Right lobe of liver (tissue), 6 donors: ENCODE measurements around the gene GOPC. TPM values are rescaled to one million over a fixed set of nuclear protein-coding genes. Genes with fewer than 3 reads are reported as not detected.

Experiments used
- ATAC-seq, 4 donors: fragments of 200-7000 bp; cut with Tn5 transposase; one replicate each; pipeline ENCODE4 v1.9.1; 2020; ENCODE audit warnings: mild to moderate bottlenecking in 4 of 4, moderate library complexity in 4 of 4
- DNase-seq, 3 donors: peaks; one replicate each; pipeline ENCODE4 v3.0.0-alpha.2; 2020
- H3K27ac ChIP-seq, 3 donors: fragments of 200-600 bp; one replicate each; pipeline ENCODE4 v1.8.0; 2022
- H3K27me3 ChIP-seq, 2 donors: fragments of 200-600 bp; one replicate each; pipeline ENCODE4 v1.8.0; 2022
- H3K36me3 ChIP-seq, 4 donors: fragments of 200-600 bp; sonication (generic) in 1 of 4; one replicate each; pipeline versions ENCODE4 v1.5.1 to v1.8.0; 2017 to 2022; ENCODE audit warnings: control low read depth in 1 of 4
- H3K4me1 ChIP-seq, 4 donors: fragments of 200-600 bp; sonication (generic) in 1 of 4; one replicate each; pipeline versions ENCODE4 v1.5.1 to v1.8.0; 2017 to 2022; ENCODE audit warnings: control low read depth in 1 of 4
- H3K4me3 ChIP-seq, 3 donors: fragments of 200-600 bp; one replicate each; pipeline ENCODE4 v1.8.0; 2022
- H3K9me3 ChIP-seq, 4 donors: fragments of 200-600 bp; sonication (generic) in 1 of 4; one replicate each; pipeline versions ENCODE4 v1.5.1 to v1.8.0; 2017 to 2022; ENCODE audit warnings: control low read depth in 1 of 4
- POLR2A ChIP-seq: fragments of 450-650 bp; IDR thresholded peaks from one replicate; pipeline ENCODE4 v1.6.1; 2017; ENCODE audit warnings: antibody characterized with exemption, mild to moderate bottlenecking
- WGBS: methylation state at CpG from one replicate; pipeline ENCODE4 v1.1.6; 2018; ENCODE audit warnings: low coverage, low lambda C conversion rate; ENCODE audit not compliant: insufficient coverage; ENCODE audit errors: missing lambda C conversion rate; 5-methylcytosine and 5-hydroxymethylcytosine counted together
- intact Hi-C, 2 donors: fragments of 100-400 bp; cut with DNase I; formaldehyde crosslinking; loops; one replicate each; pipeline versions ENCODE4 v1.11.2 to v1.14.1; 2022
- total RNA-seq, 6 experiments: library from RNA; depleted of rRNA in 2 of 6; stranded (reverse); fragments of >200 nt in 2 of 6; fragmentation: NEBNext Ultra II Directional in 3 of 6; extraction: Animal tissue kit (Norgen Biotek cat#: 25700) in 3 of 6; gene quantifications; one replicate each; pipeline versions ENCODE4 v1.1.0 to v1.2.4, GENCODE V29; 2016 to 2023
- TF ChIP-seq, protein P1 (sequence below), 4 donors: fragments of 200-600 bp in 3 of 4; fragments of 450-650 bp in 1 of 4; IDR thresholded peaks; one replicate each; pipeline versions ENCODE4 v1.5.1 to v1.8.0; 2016 to 2022; ENCODE audit warnings: antibody characterized with exemption in 4 of 4, mild to moderate bottlenecking in 2 of 4
- donor health status: DM: no; HTN: yes; CAD: no.
- donor health status: DM: no; HTN: no; CAD: no.
- donor health status: DM: no; HTN: no; CAD: no.
- donor health status: DM: no; HTN: yes; CAD: no.
- donor health status: DM: no; HTN: yes; CAD: no.

Gene GOPC
- total RNA-seq, 6 experiments from 2014 or later: 8.3 to 10.7 (median 10.1) TPM

- peak; percentile 42 to 63 (median 51) for ATAC-seq
Measured at GRCh38 chr6:117605169-117605826, 3.0 kb upstream of the GOPC start.

GRCh38 chr6:117603821-117604220 lies 1.5 kb upstream of the GOPC start:
- 62% methylated on average over 2 of the region's 2 CpGs for WGBS
- Histone ChIP-seq H3K4me1 (peaks cover 0 to 19% (median 3%) of the 10 kb centered on the region in 4 donors), H3K9me3 (no peaks in the 10 kb centered on the region), H3K27me3 (no peaks in the 10 kb centered on the region), H3K4me3 (no peak overlapping the region), H3K27ac (no peak overlapping the region), H3K36me3 (no peaks in the 10 kb centered on the region)
- intact Hi-C loops: no loop called here
- no peak for TF ChIP-seq POLR2A
- no peak for ATAC-seq
- DNase-seq: no peak

More at GRCh38 chr6:117605169-117605826, 3.0 kb upstream of the GOPC start:
- Histone ChIP-seq H3K27me3 (no peaks in the 10 kb centered on the region), H3K27ac (no peak overlapping the region), H3K36me3 (no peaks in the 10 kb centered on the region), H3K4me3 (no peak overlapping the region), H3K4me1 (peaks cover 0 to 13% (median 0%) of the 10 kb centered on the region in 4 donors), H3K9me3 (no peaks in the 10 kb centered on the region)
- intact Hi-C loops: no loop called here
- 25% methylated on average over 7 of the region's 7 CpGs for WGBS
- DNase-seq: peak in 1 of 3 donors; percentile 55
- TF ChIP-seq POLR2A: no peak
- TF ChIP-seq, protein P1, sequence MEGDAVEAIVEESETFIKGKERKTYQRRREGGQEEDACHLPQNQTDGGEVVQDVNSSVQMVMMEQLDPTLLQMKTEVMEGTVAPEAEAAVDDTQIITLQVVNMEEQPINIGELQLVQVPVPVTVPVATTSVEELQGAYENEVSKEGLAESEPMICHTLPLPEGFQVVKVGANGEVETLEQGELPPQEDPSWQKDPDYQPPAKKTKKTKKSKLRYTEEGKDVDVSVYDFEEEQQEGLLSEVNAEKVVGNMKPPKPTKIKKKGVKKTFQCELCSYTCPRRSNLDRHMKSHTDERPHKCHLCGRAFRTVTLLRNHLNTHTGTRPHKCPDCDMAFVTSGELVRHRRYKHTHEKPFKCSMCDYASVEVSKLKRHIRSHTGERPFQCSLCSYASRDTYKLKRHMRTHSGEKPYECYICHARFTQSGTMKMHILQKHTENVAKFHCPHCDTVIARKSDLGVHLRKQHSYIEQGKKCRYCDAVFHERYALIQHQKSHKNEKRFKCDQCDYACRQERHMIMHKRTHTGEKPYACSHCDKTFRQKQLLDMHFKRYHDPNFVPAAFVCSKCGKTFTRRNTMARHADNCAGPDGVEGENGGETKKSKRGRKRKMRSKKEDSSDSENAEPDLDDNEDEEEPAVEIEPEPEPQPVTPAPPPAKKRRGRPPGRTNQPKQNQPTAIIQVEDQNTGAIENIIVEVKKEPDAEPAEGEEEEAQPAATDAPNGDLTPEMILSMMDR (IDR thresholded peaks at IDR 0.05): peak; percentile 67 to 79 (median 70)

- peak overlapping the region; percentile 79 to 88 (median 84) for H3K27ac ChIP-seq
- ATAC-seq: no peak
- intact Hi-C loops: no loop called here
Measured at GRCh38 chr6:117602899-117603588, 733 bp upstream of the GOPC start.

GRCh38 chr6:117601811-117602150 lies 530 bp downstream of the GOPC start:
- Histone ChIP-seq H3K4me3 (peak overlapping the region; percentile 80 to 92 (median 81)), H3K9me3 (no peaks in the 10 kb centered on the region), H3K27ac (peak overlapping the region; percentile 79 to 88 (median 84)), H3K36me3 (no peaks in the 10 kb centered on the region), H3K4me1 (peaks cover 0 to 19% (median 3%) of the 10 kb centered on the region in 4 donors), H3K27me3 (no peaks in the 10 kb centered on the region)
- WGBS: 0% methylated on average over 9 of the region's 12 CpGs
- ATAC-seq (peak in 1 of 4 donors; percentile 2), DNase-seq (peak in 2 of 3 donors; percentile 32 to 47)
- intact Hi-C loops: no loop called here
- TF ChIP-seq, protein P1 (IDR thresholded peaks at IDR 0.05): no peak

More at GRCh38 chr6:117602899-117603588, 733 bp upstream of the GOPC start:
- Histone ChIP-seq H3K4me1 (peaks cover 0 to 19% (median 3%) of the 10 kb centered on the region in 4 donors), H3K4me3 (peak overlapping the region; percentile 80 to 92 (median 81)), H3K9me3 (no peaks in the 10 kb centered on the region), H3K27me3 (no peaks in the 10 kb centered on the region), H3K36me3 (no peaks in the 10 kb centered on the region)
- no peak for TF ChIP-seq POLR2A
- TF ChIP-seq, protein P1 (IDR thresholded peaks at IDR 0.05): no peak
- WGBS: 45% methylated on average over 11 of the region's 12 CpGs
- DNase-seq: no peak
